Measurements from ENCODE around the gene VCL.

VCL gene

DNA sequence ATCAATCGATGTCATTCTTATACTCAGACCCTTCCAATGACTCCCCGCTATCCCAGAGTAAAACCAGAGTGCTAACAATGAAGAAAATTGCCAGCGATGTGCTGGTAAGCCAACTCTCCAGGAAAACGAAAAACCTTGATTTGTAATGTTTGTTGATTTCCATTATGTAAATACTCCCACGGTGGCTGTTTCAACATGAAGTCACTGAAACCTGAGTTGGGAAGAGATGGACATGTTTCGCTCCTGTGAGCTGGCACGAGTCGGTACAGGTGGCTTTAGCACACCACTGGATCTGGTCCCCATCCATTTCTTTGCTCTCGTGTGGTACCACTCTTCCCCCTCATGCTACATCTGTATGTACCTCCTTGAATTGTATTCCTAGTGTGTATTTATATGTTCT is 99.9 kb downstream of the VCL start:
- no peaks in the 10 kb centered on the region for H3K27me3 ChIP-seq (ENCODE audit: insufficient read depth, poor library complexity, severe bottlenecking)
- TF ChIP-seq POLR2AphosphoS5 (IDR thresholded peaks at IDR 0.05; ENCODE audit: low read depth) (no peak), SPI1 (IDR thresholded peaks at IDR 0.05; ENCODE audit: borderline replicate concordance, low read depth) (no peak), GABPA (IDR thresholded peaks at IDR 0.05; ENCODE audit: low read depth) (no peak)
- TF ChIP-seq, protein P1, sequence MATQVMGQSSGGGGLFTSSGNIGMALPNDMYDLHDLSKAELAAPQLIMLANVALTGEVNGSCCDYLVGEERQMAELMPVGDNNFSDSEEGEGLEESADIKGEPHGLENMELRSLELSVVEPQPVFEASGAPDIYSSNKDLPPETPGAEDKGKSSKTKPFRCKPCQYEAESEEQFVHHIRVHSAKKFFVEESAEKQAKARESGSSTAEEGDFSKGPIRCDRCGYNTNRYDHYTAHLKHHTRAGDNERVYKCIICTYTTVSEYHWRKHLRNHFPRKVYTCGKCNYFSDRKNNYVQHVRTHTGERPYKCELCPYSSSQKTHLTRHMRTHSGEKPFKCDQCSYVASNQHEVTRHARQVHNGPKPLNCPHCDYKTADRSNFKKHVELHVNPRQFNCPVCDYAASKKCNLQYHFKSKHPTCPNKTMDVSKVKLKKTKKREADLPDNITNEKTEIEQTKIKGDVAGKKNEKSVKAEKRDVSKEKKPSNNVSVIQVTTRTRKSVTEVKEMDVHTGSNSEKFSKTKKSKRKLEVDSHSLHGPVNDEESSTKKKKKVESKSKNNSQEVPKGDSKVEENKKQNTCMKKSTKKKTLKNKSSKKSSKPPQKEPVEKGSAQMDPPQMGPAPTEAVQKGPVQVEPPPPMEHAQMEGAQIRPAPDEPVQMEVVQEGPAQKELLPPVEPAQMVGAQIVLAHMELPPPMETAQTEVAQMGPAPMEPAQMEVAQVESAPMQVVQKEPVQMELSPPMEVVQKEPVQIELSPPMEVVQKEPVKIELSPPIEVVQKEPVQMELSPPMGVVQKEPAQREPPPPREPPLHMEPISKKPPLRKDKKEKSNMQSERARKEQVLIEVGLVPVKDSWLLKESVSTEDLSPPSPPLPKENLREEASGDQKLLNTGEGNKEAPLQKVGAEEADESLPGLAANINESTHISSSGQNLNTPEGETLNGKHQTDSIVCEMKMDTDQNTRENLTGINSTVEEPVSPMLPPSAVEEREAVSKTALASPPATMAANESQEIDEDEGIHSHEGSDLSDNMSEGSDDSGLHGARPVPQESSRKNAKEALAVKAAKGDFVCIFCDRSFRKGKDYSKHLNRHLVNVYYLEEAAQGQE (IDR thresholded peaks at IDR 0.05; ENCODE audit: insufficient replicate concordance, low read depth) = no peak
- TF ChIP-seq, protein P2, sequence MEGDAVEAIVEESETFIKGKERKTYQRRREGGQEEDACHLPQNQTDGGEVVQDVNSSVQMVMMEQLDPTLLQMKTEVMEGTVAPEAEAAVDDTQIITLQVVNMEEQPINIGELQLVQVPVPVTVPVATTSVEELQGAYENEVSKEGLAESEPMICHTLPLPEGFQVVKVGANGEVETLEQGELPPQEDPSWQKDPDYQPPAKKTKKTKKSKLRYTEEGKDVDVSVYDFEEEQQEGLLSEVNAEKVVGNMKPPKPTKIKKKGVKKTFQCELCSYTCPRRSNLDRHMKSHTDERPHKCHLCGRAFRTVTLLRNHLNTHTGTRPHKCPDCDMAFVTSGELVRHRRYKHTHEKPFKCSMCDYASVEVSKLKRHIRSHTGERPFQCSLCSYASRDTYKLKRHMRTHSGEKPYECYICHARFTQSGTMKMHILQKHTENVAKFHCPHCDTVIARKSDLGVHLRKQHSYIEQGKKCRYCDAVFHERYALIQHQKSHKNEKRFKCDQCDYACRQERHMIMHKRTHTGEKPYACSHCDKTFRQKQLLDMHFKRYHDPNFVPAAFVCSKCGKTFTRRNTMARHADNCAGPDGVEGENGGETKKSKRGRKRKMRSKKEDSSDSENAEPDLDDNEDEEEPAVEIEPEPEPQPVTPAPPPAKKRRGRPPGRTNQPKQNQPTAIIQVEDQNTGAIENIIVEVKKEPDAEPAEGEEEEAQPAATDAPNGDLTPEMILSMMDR (IDR thresholded peaks at IDR 0.05; ENCODE audit: insufficient read depth, low read length) = no peak
- H3K4me3 ChIP-seq (replicated peaks; ENCODE audit: insufficient read depth, low read length) = no peak overlapping the region
- H3K27ac ChIP-seq (replicated peaks) = no peak overlapping the region
- DNase-seq (ENCODE audit: low read depth in 1 of 2, low spot score in 1 of 2) = no peak

DNA sequence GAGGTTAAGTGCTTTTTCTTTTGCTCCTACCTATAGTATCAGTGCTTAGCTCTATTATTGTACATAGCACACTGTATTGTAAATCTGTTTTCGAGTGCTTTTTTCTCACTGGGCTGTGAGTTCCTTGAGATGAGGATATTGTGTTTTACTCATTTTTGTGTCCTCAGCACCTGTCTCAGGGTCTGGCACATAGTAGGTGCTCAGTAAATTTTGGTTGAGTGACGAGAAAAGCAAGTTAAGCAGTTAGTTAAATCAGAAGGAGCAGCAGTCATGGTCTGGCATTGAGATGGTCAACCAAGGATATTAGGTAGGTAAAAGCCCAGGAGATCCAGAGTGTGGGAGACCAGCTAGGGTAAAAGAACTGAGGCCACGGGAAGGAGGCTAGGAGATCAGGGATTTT is 101.5 kb downstream of the VCL start:
- no peak for DNase-seq (ENCODE audit: low read depth in 1 of 2, low spot score in 1 of 2)
- Histone ChIP-seq H3K27ac (replicated peaks) (no peak overlapping the region), H3K4me3 (replicated peaks; ENCODE audit: insufficient read depth, low read length) (no peak overlapping the region), H3K27me3 (ENCODE audit: insufficient read depth, poor library complexity, severe bottlenecking) (no peaks in the 10 kb centered on the region)
- TF ChIP-seq, protein P2 (IDR thresholded peaks at IDR 0.05; ENCODE audit: insufficient read depth, low read length) = no peak
- no peak for TF ChIP-seq SPI1 (IDR thresholded peaks at IDR 0.05; ENCODE audit: borderline replicate concordance, low read depth)
- TF ChIP-seq GABPA (IDR thresholded peaks at IDR 0.05; ENCODE audit: low read depth) = no peak
- TF ChIP-seq, protein P1 (IDR thresholded peaks at IDR 0.05; ENCODE audit: insufficient replicate concordance, low read depth) = no peak
- no peak for TF ChIP-seq POLR2AphosphoS5 (IDR thresholded peaks at IDR 0.05; ENCODE audit: low read depth)

DNA sequence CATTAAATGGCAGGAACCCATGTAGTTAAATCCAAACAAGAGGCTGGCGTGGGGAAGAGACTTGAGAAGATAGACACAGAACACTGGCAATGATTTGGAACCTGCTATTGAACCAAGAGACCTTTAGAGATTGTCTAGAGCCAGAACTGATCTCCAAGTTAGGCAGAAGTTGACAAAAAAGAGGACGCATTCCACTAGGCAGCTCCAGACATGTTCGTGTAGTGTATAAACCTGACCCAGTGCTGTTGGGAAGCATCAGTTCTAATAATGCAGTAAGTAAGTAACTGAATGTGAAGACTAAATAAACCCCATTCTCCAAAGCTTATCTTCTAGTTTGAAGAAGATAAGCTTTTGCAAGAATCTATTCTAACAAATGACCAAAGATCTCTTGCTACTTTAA is 101.9 kb downstream of the VCL start:
- no peak for DNase-seq (ENCODE audit: low read depth in 1 of 2, low spot score in 1 of 2)
- no peak for TF ChIP-seq POLR2AphosphoS5 (IDR thresholded peaks at IDR 0.05; ENCODE audit: low read depth)
- TF ChIP-seq, protein P1 (IDR thresholded peaks at IDR 0.05; ENCODE audit: insufficient replicate concordance, low read depth) = no peak
- TF ChIP-seq SPI1 (IDR thresholded peaks at IDR 0.05; ENCODE audit: borderline replicate concordance, low read depth) = no peak
- TF ChIP-seq, protein P2 (IDR thresholded peaks at IDR 0.05; ENCODE audit: insufficient read depth, low read length) = no peak
- Histone ChIP-seq H3K27me3 (ENCODE audit: insufficient read depth, poor library complexity, severe bottlenecking) (no peaks in the 10 kb centered on the region), H3K27ac (replicated peaks) (no peak overlapping the region), H3K4me3 (replicated peaks; ENCODE audit: insufficient read depth, low read length) (no peak overlapping the region)

Measured in HL-60 (cell line).